GM18858 (cell line): Measurements from ENCODE around the gene PCSK7.

Experiments used
- ATAC-seq: cut with Tn5 transposase; IDR thresholded peaks from one replicate; pipeline ENCODE4 v1.9.1; 2021; ENCODE audit not compliant: unreplicated experiment

The PCSK7 gene

GRCh38 chr11:117170210-117170609 is 61.7 kb downstream of the PCSK7 start:
- ATAC-seq: no peak

GRCh38 chr11:117169736-117170135 is 62.1 kb downstream of the PCSK7 start:
- ATAC-seq: no peak

- no peak for ATAC-seq
These were observed 65.4 kb downstream of the PCSK7 start for GRCh38 chr11:117166491-117166890.

- ATAC-seq: no peak
These were observed 71.0 kb downstream of the PCSK7 start for GRCh38 chr11:117160826-117161225.

- no peak for ATAC-seq
These were observed 72.0 kb downstream of the PCSK7 start for GRCh38 chr11:117159892-117160291.

GRCh38 chr11:117157507-117157906 is 74.4 kb downstream of the PCSK7 start:
- no peak for ATAC-seq

GRCh38 chr11:117154468-117154867 is 77.4 kb downstream of the PCSK7 start:
- no peak for ATAC-seq
